NCI-H2081 (cell line): ENCODE data around the gene EXOSC7.

Experiments
- DNase-seq, 2 experiments: peaks; one replicate each; lab custom pipeline; 2025; lab: John Stamatoyannopoulos, UW

EXOSC7 gene

GRCh38 chr3:44993471-44994205 lies 17.6 kb downstream of the EXOSC7 start:
- DNase-seq = no peak

GRCh38 chr3:44995142-44995770 lies 19.2 kb downstream of the EXOSC7 start:
- DNase-seq = peak; percentile 31 to 64

- no peak for DNase-seq
Observed at GRCh38 chr3:44996556-44996969, 20.5 kb downstream of the EXOSC7 start.

- DNase-seq = no peak
Observed at GRCh38 chr3:44999782-45000181, 23.7 kb downstream of the EXOSC7 start.

GRCh38 chr3:45000823-45001222 lies 24.8 kb downstream of the EXOSC7 start:
- DNase-seq = no peak

GRCh38 chr3:45001738-45002137 lies 25.7 kb downstream of the EXOSC7 start:
- DNase-seq = no peak

- DNase-seq = no peak
Observed at GRCh38 chr3:45002139-45002660, 26.2 kb downstream of the EXOSC7 start.

GRCh38 chr3:45002720-45003119 lies 26.7 kb downstream of the EXOSC7 start:
- DNase-seq = no peak

- no peak for DNase-seq
Observed at GRCh38 chr3:45003406-45003805, 27.4 kb downstream of the EXOSC7 start.

GRCh38 chr3:45003859-45004258 lies 27.8 kb downstream of the EXOSC7 start:
- DNase-seq = no peak

- DNase-seq = no peak
Observed at GRCh38 chr3:45007091-45007490, 31.0 kb downstream of the EXOSC7 start.

GRCh38 chr3:45008117-45008516 lies 32.1 kb downstream of the EXOSC7 start:
- no peak for DNase-seq

- DNase-seq = no peak
Observed at GRCh38 chr3:45009868-45010267, 33.8 kb downstream of the EXOSC7 start.

GRCh38 chr3:45010811-45011333 lies 34.8 kb downstream of the EXOSC7 start:
- no peak for DNase-seq

- DNase-seq = no peak
Observed at GRCh38 chr3:45011756-45012508, 35.9 kb downstream of the EXOSC7 start.

GRCh38 chr3:45012577-45012976 lies 36.5 kb downstream of the EXOSC7 start:
- DNase-seq = no peak

GRCh38 chr3:45016916-45017315 lies 40.9 kb downstream of the EXOSC7 start:
- no peak for DNase-seq

GRCh38 chr3:45017821-45018220 lies 41.8 kb downstream of the EXOSC7 start:
- DNase-seq = no peak

- DNase-seq = no peak
Observed at GRCh38 chr3:45020534-45020933, 44.5 kb downstream of the EXOSC7 start.

GRCh38 chr3:45021524-45022297 lies 45.7 kb downstream of the EXOSC7 start:
- no peak for DNase-seq

- no peak for DNase-seq
Observed at GRCh38 chr3:45023675-45024074, 47.6 kb downstream of the EXOSC7 start.
